Muscle of arm (tissue), 12 donors: ENCODE results near the gene ZNF143. TPM values are rescaled to one million over a fixed set of nuclear protein-coding genes. Genes with fewer than 3 reads are reported as not detected.
"Not testable (repeated sequence)": the region's sequence is repeated elsewhere in the genome, so short reads cannot be mapped to it uniquely, and the experiment has no call there.

Experiments
- DNase-seq: peaks from one replicate; pipeline ENCODE4 v3.0.0-alpha.2; 2013
- polyA plus RNA-seq, 12 donors: library from polyadenylated mRNA; unstranded; fragments of 120-200 nt; gene quantifications; one replicate each; pipeline ENCODE4 v1.2.1, GENCODE V29; 2013; ENCODE audit not compliant: insufficient read length in 12 of 12

The ZNF143 gene
- polyA plus RNA-seq, 12 donors = 8.2 to 20.9 (median 17.7) TPM; not detected in 1

- DNase-seq = no peak
These were observed 35.1 kb downstream of the ZNF143 start for GRCh38 chr11:9495803-9496514.

- no peak for DNase-seq
These were observed 37.8 kb downstream of the ZNF143 start for GRCh38 chr11:9498457-9499078.

DNA sequence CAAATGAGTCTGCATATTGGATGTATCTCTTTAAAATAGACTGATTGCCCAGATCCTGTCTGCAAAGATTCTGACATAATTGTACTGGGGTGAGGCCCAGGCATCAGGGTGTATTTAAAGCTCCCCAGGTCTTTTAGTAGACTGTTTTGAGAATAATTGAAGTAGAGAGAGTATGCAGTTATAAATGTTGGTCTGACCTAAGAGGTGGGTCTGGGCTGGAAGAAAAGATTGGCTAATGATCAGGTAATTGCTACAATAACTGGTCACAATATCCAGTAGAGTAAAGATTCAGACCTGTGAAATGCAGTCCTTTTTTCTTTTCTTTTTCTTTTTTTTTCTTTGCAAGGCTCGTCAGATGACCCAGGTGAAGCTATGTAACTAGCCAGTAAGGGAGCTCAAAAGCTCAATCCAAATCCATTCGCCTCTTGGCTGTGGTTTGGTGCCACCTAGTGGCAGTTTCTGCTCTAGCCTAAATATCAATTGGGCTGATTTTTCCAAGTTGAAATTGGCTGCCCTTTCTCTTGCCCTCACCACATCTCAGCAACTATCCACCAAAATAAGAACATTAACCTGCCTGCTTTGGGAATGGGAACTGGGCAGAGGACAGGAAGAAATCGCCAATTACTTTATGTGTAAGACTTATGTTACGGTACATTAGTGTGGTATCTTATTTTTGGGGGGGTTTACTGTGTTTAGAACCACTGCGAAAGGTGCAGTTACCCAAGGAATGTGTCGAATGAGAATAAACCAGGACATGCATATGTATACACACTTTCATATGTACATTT lies 45.9 kb downstream of the ZNF143 start:
- DNase-seq = peak; percentile 81

DNA sequence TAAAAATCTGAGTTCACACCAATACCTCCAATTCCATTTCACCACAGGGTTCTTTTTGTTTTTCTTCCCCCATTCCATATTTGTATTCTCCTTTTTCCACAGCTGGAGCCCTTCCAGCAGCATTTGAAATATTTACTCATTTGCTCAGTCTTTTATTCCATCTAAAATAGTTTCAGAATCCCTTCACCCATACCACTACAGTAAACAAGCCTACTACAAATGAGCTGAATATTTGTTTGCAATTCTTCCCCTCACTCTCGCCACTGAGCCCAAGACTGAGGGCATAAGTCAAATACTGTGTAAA lies 46.4 kb downstream of the ZNF143 start:
- DNase-seq = no peak

- no peak for DNase-seq
These were observed 48.2 kb downstream of the ZNF143 start for GRCh38 chr11:9509041-9509440.

DNA sequence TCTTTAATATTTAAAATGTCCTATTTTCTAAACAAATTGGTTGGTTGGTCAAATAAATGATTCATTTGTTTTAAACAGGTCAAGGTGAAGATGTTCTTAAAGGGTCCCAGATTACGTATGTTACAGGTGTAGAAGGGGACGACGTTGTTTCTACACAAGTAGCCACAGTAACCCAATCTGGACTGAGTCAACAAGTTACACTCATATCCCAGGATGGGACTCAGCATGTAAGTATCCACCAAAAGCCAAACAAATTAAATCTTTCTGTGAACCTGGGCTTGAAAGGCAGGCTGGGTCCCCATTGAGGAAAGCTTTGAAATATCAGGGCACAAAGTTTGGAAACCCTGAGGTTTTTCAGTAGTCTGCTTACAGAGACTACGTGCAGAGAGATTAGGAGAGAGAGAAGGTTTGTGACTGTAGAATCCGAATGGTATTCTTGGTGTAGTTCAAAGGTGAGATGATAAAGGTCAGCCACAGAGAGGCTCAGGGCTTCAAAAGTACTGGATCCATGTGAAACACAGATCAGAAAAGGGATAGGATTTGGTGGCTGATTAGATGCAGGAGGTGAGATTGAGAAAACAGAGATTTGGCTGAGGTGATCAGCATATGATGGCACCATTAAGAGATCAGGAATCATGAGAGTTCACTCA lies 51.7 kb downstream of the ZNF143 start:
- no peak for DNase-seq

GRCh38 chr11:9514576-9514975 lies 53.8 kb downstream of the ZNF143 start:
- not testable (repeated sequence) for DNase-seq

DNA sequence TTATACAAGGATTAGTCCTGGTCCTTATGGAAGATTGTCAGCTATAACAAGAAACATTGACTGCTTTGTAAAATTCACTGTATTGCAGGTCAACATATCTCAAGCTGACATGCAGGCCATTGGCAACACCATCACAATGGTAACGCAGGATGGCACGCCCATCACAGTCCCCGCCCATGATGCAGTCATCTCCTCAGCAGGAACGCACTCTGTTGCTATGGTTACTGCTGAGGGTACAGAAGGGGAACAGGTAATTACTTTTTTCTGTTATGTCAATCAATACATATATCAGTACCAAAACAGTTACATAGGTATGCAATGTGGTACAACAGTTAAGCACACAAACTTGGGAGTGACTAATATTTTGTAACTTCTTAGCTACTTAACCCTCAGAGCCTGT lies 55.3 kb downstream of the ZNF143 start:
- DNase-seq = no peak

DNA sequence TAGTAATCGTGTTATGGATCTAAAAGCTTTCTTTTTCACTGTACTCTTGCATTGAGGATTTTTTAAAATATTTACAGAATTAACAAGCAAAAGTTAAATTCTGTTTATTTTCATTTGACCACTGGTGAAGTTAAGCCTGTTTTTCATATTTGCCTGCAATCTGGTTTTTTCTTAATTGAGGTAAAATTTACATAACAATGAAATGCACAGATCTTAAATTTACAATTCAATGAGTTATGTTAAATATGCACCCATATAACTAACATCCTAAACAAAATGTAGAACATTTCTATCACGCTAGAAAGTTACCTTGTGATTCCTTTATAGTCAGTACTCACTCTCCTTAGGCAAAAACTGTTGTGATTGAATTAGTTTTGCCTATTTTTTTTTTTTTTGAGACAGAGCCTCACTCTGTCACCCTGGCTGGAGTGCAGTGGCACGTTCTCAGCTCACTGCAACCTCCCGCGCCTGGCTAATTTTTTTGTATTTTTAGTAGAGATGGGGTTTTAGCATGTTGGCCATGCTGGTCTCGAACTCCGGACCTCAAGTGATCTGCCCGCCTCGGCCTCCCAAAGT lies 58.1 kb downstream of the ZNF143 start:
- DNase-seq = no peak

- no peak for DNase-seq
These were observed 63.2 kb downstream of the ZNF143 start for GRCh38 chr11:9524001-9524400.

DNA sequence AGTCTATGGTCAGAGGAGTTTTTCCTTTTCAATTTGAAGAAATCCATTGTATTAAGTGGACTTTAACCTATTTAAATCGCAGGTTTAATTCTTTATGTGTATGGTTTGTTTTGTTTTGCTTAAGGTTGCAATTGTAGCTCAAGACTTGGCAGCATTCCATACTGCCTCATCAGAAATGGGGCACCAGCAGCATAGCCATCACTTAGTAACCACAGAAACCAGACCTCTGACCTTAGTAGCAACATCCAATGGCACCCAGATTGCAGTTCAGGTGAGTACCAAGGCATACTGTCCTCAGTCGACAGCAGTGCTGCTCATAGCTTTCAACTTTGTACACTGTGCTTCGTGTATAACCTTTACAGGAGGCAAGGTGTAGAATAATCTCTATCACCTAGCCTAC lies 64.3 kb downstream of the ZNF143 start:
- DNase-seq = no peak

- DNase-seq = peak; percentile 70
These were observed 66.8 kb downstream of the ZNF143 start for GRCh38 chr11:9527481-9528135.

DNA sequence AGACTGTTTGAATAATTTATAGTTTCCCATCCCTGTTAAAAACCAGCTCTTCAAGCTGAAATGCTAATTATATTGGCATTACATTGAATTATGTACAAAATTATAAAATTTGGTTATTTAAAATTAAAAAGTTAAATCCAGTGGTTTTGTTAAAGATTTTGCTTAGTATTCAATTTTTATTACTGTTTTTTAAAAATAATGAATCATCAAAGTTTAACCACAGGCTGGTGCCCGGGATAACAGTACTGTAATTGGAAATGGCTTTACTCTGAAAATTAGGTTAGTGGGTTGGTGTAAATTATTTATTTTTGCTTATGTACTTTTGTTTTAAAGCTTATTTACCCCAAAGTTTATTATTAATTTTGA lies 67.3 kb downstream of the ZNF143 start:
- no peak for DNase-seq

GRCh38 chr11:9528573-9529333 lies 67.9 kb downstream of the ZNF143 start:
- no peak for DNase-seq

GRCh38 chr11:9529334-9529650 lies 68.5 kb downstream of the ZNF143 start:
- DNase-seq = no peak

DNA sequence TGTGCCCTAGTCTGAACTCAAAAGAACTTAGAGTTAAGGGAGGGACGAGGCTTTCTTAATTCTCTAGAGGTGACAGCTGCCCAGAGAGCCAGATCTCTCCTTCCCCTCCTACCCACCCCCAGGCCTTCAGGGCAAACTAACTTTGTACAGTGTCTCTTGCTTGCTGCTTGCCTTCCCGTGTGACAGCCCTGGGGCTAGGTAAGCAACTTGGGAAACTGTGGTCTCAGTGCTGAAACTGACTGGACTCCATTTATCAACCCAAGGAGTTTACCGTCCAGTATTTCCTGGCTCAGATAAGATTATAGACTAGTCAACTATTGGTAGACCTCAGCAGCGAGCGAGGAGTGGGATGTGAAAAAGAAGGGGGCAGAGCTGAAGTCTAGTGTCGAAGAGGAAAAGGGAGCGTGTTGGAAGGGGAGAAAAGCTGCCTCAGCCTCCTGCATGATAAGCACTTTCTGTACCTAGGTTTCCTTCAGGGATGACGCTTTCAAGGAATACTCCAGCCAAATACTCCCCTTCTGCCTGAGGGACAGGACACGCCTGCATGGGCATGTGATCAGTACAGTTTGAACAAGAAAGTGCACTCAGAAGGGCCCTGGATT lies 69.3 kb downstream of the ZNF143 start:
- DNase-seq = no peak

GRCh38 chr11:9530901-9531625 lies 70.3 kb downstream of the ZNF143 start:
- no peak for DNase-seq

DNA sequence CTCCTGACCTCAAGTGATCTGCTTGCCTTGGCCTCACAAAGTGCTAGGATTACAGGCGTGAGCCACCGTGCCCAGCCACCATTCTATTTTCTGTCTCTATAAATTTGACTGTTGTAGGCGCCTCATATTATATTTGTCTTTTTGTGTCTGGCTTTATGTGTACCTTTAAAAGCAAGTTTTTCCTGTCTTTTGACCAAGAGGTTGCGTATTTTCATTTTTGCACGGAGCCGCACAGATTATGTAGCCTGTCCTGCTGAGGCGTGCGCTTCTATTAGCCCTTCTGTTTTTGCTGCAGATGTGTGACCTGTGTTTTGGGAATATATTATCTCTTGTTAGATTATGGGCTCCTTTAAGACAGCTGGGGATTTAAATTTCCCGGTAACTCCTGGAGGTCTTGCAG lies 72.2 kb downstream of the ZNF143 start:
- DNase-seq = no peak

DNA sequence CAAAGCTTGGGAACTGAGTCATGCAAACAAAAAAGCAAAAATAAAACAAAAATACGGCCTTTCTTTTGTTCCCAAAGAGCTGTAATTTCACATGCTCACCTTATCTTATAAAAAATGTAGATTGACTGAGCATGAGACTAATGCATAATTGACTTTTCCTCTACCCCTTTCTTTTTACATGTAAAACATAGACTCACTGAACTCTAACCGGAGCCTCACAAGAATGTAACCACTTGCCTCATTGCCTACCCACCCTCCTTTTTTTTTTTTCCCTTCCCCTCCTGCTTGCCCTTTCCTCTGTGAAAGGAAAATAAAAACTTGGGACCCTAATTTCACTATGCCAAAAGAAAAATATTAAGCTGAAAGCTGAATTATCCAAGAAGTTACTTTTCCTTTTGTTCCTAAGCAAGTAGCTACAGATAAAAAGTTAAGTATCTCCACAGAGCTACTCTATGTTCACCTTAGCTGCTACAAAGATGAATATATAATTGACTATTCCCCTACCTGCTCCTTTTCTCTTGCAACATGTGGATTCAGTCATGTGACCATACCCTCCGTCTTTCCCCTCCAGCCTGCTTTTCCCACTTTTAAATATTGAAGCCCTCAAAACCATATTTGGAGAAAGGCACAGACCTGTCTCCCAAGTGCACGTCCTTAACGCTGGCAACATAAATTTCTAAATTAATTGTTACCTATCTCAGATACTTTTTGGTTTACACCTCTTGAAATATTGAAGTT lies 73.1 kb downstream of the ZNF143 start:
- no peak for DNase-seq
